Measurements from ENCODE around the gene IL17B. TPM values are rescaled to one million over a fixed set of nuclear protein-coding genes. Genes with fewer than 3 reads are reported as not detected.

The IL17B gene
- total RNA-seq, 4 donors from 2014 or later: not detected

- no peak for DNase-seq
- Histone ChIP-seq H3K9me3 (no peaks in the 10 kb centered on the region), H3K4me3 (no peak overlapping the region), H3K36me3 (no peaks in the 10 kb centered on the region), H3K27me3 (no peaks in the 10 kb centered on the region), H3K4me1 (peaks cover 0 to 7% (median 0%) of the 10 kb centered on the region in 4 donors), H3K27ac (no peak overlapping the region)
- no peak for TF ChIP-seq POLR2A (IDR thresholded peaks at IDR 0.05)
- no peak for TF ChIP-seq CTCF (IDR thresholded peaks at IDR 0.05)
These were observed 6.9 kb downstream of the IL17B start for GRCh38 chr5:149372076-149372795.

GRCh38 chr5:149371296-149371962 lies 7.7 kb downstream of the IL17B start:
- peak; percentile 53 to 87 (median 73) for DNase-seq

GRCh38 chr5:149370878-149371277 lies 8.2 kb downstream of the IL17B start:
- Histone ChIP-seq H3K4me1 (peaks cover 0 to 8% (median 0%) of the 10 kb centered on the region in 4 donors), H3K36me3 (no peaks in the 10 kb centered on the region), H3K27me3 (no peaks in the 10 kb centered on the region), H3K27ac (no peak overlapping the region), H3K4me3 (no peak overlapping the region), H3K9me3 (no peaks in the 10 kb centered on the region)
- TF ChIP-seq CTCF (IDR thresholded peaks at IDR 0.05): no peak
- no peak for TF ChIP-seq POLR2A (IDR thresholded peaks at IDR 0.05)
- DNase-seq: no peak

More at GRCh38 chr5:149371296-149371962, 7.7 kb downstream of the IL17B start:
- Histone ChIP-seq H3K27ac (no peak overlapping the region), H3K9me3 (no peaks in the 10 kb centered on the region), H3K27me3 (no peaks in the 10 kb centered on the region), H3K4me3 (no peak overlapping the region), H3K4me1 (peaks cover 0 to 8% (median 0%) of the 10 kb centered on the region in 4 donors), H3K36me3 (no peaks in the 10 kb centered on the region)
- TF ChIP-seq CTCF (IDR thresholded peaks at IDR 0.05) (peak in 5 of 6 experiments; percentile 47 to 82 (median 81)), POLR2A (IDR thresholded peaks at IDR 0.05) (no peak)

GRCh38 chr5:149367972-149368645 lies 11.0 kb downstream of the IL17B start:
- DNase-seq: no peak
- Histone ChIP-seq H3K27me3 (no peaks in the 10 kb centered on the region), H3K4me3 (no peak overlapping the region), H3K9me3 (no peaks in the 10 kb centered on the region), H3K4me1 (peaks cover 0 to 8% (median 0%) of the 10 kb centered on the region in 4 donors), H3K36me3 (no peaks in the 10 kb centered on the region), H3K27ac (no peak overlapping the region)
- no peak for TF ChIP-seq POLR2A (IDR thresholded peaks at IDR 0.05)

DNA sequence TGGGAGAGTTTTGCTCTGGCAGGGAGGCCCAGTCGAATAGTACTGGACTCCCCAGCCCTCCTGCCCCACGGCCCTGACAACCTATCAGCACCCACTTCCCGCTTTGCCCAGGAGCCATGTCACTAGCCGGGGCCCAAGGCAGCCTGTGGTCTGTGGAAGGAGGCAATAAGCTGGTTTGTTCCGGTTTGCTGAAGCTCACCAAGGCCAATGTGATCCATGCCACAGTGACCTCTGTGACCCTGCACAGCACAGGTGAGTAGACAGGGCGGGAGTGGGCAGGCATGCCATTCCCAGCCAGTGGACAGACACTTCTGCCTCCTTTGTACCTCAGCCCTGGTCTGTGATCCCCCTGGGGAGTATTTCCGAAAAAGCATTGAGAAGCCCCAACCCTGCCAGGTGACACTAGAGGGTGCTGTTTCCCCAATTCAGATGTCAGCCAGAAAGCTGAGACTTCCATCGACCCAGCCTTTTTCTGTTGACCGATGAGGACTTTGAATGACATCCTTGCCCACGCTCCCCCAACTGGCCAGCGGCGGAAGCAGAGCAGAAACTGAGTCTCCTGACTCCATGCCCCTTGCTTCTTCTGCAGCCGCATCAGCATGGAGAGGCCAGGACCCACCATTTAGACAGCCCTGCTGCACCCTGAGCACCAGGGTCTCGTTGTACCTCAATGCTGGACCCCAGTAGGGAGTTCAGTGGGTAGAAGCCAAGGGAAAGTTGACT lies 11.7 kb downstream of the IL17B start:
- Histone ChIP-seq H3K36me3 (no peaks in the 10 kb centered on the region), H3K4me1 (peaks cover 0 to 8% (median 0%) of the 10 kb centered on the region in 4 donors), H3K27me3 (no peaks in the 10 kb centered on the region), H3K27ac (no peak overlapping the region), H3K9me3 (no peaks in the 10 kb centered on the region), H3K4me3 (no peak overlapping the region)
- TF ChIP-seq POLR2A (IDR thresholded peaks at IDR 0.05) (no peak), CTCF (IDR thresholded peaks at IDR 0.05) (peak; percentile 25 to 75 (median 63))
- peak in 2 of 3 donors; percentile 45 to 76 for DNase-seq

All from Peyer's patch (tissue), 4 donors.